Measurements from ENCODE around the gene LGR4. TPM values are rescaled to one million over a fixed set of nuclear protein-coding genes. Genes with fewer than 3 reads are reported as not detected.

LGR4 gene
- total RNA-seq, 1 donor from 2014 or later = 154 TPM

GRCh38 chr11:27497284-27497866 is 24.8 kb upstream of the LGR4 start:
- H3K27ac Mint-ChIP-seq = peak overlapping the region; percentile 56
- no peaks in the 10 kb centered on the region for H3K9me3 Mint-ChIP-seq (ENCODE audit: low read depth)
- TF ChIP-seq, protein P1, sequence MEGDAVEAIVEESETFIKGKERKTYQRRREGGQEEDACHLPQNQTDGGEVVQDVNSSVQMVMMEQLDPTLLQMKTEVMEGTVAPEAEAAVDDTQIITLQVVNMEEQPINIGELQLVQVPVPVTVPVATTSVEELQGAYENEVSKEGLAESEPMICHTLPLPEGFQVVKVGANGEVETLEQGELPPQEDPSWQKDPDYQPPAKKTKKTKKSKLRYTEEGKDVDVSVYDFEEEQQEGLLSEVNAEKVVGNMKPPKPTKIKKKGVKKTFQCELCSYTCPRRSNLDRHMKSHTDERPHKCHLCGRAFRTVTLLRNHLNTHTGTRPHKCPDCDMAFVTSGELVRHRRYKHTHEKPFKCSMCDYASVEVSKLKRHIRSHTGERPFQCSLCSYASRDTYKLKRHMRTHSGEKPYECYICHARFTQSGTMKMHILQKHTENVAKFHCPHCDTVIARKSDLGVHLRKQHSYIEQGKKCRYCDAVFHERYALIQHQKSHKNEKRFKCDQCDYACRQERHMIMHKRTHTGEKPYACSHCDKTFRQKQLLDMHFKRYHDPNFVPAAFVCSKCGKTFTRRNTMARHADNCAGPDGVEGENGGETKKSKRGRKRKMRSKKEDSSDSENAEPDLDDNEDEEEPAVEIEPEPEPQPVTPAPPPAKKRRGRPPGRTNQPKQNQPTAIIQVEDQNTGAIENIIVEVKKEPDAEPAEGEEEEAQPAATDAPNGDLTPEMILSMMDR (IDR thresholded peaks at IDR 0.05; ENCODE audit: unreplicated experiment) = peak; percentile 59
- H3K36me3 Mint-ChIP-seq (ENCODE audit: insufficient read depth) = peaks cover 10% of the 10 kb centered on the region
- H3K4me3 Mint-ChIP-seq (ENCODE audit: low read depth) = no peak overlapping the region
- DNase-seq (ENCODE audit: low spot score, unreplicated experiment) = no peak
- no peaks in the 10 kb centered on the region for H3K27me3 Mint-ChIP-seq
- peaks cover 8% of the 10 kb centered on the region for H3K4me1 Mint-ChIP-seq (ENCODE audit: low read depth)

DNA sequence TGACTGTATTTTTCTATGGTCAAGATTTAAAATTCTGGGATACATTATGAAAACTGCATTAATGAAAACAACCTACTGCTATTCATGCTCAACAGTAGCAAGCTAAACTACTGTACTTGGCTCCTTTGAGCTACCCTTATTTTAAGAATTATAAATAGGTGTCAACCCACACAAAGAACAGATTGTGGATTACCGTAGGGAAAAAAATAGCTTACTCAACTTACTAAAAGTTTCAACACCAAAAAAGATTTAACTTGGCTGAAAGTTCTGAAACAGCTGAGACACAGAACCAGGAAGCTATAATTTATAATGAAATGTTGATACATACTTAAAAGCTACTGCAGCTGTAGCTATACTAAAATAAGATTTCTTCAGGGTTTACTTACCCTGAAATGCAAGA is 23.9 kb upstream of the LGR4 start:
- H3K27me3 Mint-ChIP-seq = no peaks in the 10 kb centered on the region
- H3K9me3 Mint-ChIP-seq (ENCODE audit: low read depth) = no peaks in the 10 kb centered on the region
- H3K27ac Mint-ChIP-seq = no peak overlapping the region
- no peak overlapping the region for H3K4me3 Mint-ChIP-seq (ENCODE audit: low read depth)
- TF ChIP-seq, protein P1 (IDR thresholded peaks at IDR 0.05; ENCODE audit: unreplicated experiment) = no peak
- DNase-seq (ENCODE audit: low spot score, unreplicated experiment) = no peak
- H3K36me3 Mint-ChIP-seq (ENCODE audit: insufficient read depth) = peaks cover 16% of the 10 kb centered on the region
- peaks cover 4% of the 10 kb centered on the region for H3K4me1 Mint-ChIP-seq (ENCODE audit: low read depth)

GRCh38 chr11:27495710-27496300 is 23.2 kb upstream of the LGR4 start:
- TF ChIP-seq, protein P1 (IDR thresholded peaks at IDR 0.05; ENCODE audit: unreplicated experiment) = no peak
- Mint-ChIP-seq H3K4me1 (ENCODE audit: low read depth) (peaks cover 4% of the 10 kb centered on the region), H3K36me3 (ENCODE audit: insufficient read depth) (peaks cover 21% of the 10 kb centered on the region), H3K27ac (no peak overlapping the region), H3K9me3 (ENCODE audit: low read depth) (no peaks in the 10 kb centered on the region), H3K27me3 (no peaks in the 10 kb centered on the region), H3K4me3 (ENCODE audit: low read depth) (no peak overlapping the region)
- no peak for DNase-seq (ENCODE audit: low spot score, unreplicated experiment)

DNA sequence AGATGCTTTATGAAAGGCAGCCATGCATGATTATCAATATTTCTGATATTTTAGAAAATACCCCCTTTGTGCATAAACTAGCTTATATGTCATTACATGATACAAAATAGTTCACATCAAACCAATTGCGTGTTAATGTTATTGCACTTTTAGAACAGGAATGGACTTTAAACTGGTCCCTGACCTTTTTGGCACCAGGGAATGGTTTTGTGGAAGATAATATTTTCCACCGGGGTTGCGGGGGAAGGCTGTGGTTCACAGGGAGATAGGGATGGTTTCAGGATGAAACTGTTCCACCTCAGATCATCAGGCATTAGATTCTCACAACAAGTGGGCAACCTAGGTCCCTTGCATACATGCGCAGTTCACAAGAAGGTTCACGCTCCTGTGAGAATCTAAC is 16.5 kb upstream of the LGR4 start:
- TF ChIP-seq, protein P1 (IDR thresholded peaks at IDR 0.05; ENCODE audit: unreplicated experiment) = no peak
- H3K4me1 Mint-ChIP-seq (ENCODE audit: low read depth) = peaks cover 2% of the 10 kb centered on the region
- no peak overlapping the region for H3K4me3 Mint-ChIP-seq (ENCODE audit: low read depth)
- no peak overlapping the region for H3K27ac Mint-ChIP-seq
- DNase-seq (ENCODE audit: low spot score, unreplicated experiment) = no peak
- H3K36me3 Mint-ChIP-seq (ENCODE audit: insufficient read depth) = peaks cover 27% of the 10 kb centered on the region
- H3K9me3 Mint-ChIP-seq (ENCODE audit: low read depth) = peaks cover 4% of the 10 kb centered on the region
- no peaks in the 10 kb centered on the region for H3K27me3 Mint-ChIP-seq

DNA sequence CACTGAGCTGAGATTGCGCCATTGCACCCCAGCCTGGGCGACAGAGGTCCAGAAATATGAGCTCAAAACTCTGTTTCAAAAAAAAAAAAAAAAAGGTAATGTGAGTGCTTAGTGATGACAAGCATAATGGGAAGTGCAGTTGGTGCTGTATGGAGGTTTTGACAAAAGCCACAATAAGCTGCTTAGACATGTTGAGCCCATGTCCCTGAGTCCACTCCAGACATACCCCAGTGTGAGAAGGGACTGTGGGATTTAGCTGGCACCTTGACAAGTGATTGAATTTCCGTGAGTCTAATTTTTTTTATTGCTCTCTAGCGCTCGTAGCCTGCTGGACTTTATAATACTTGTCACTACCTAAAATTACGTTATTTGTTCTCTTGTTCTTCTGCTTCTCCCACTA is 15.1 kb upstream of the LGR4 start:
- Mint-ChIP-seq H3K36me3 (ENCODE audit: insufficient read depth) (peaks cover 25% of the 10 kb centered on the region), H3K9me3 (ENCODE audit: low read depth) (peaks cover 4% of the 10 kb centered on the region), H3K4me3 (ENCODE audit: low read depth) (no peak overlapping the region)

More for the DNA sequence above, 15.1 kb upstream of the LGR4 start:
- TF ChIP-seq, protein P1 (IDR thresholded peaks at IDR 0.05; ENCODE audit: unreplicated experiment) = no peak
- Mint-ChIP-seq H3K27ac (no peak overlapping the region), H3K4me1 (ENCODE audit: low read depth) (peaks cover 4% of the 10 kb centered on the region), H3K27me3 (no peaks in the 10 kb centered on the region)
- DNase-seq (ENCODE audit: low spot score, unreplicated experiment) = no peak
